ENCODE measurements around the gene FRMD4A. TPM values are rescaled to one million over a fixed set of nuclear protein-coding genes. Genes with fewer than 3 reads are reported as not detected.

The FRMD4A gene
- total RNA-seq, 1 experiment from 2014 or later: 7.0 TPM

- BruUV-seq (replicated peaks): no TSS peak
- H3K4me3 Mint-ChIP-seq (ENCODE audit: low read depth, unreplicated experiment): no peak overlapping the region
- H3K9me3 Mint-ChIP-seq (ENCODE audit: low read depth, unreplicated experiment): no peaks in the 10 kb centered on the region
- H3K27me3 Mint-ChIP-seq (ENCODE audit: unreplicated experiment): peaks cover 57% of the 10 kb centered on the region
- no peak for TF ChIP-seq CTCF (IDR thresholded peaks at IDR 0.05; ENCODE audit: unreplicated experiment)
- no peak for DNase-seq
- intact Hi-C loops (cut with micrococcal nuclease; ENCODE audit: unreplicated experiment): no loop called here
- peaks cover 5% of the 10 kb centered on the region for H3K36me3 Mint-ChIP-seq (ENCODE audit: insufficient read depth, unreplicated experiment)
- peaks cover 6% of the 10 kb centered on the region for H3K4me1 Mint-ChIP-seq (ENCODE audit: low read depth, unreplicated experiment)
- CTCF ChIA-PET: no interaction called here
- H3K27ac Mint-ChIP-seq (ENCODE audit: unreplicated experiment): no peak overlapping the region
Observed at GRCh38 chr10:14004536-14004935, 326.2 kb downstream of the FRMD4A start.

- CTCF ChIA-PET: no interaction called here
- no peak for TF ChIP-seq CTCF (IDR thresholded peaks at IDR 0.05; ENCODE audit: unreplicated experiment)
- Mint-ChIP-seq H3K4me1 (ENCODE audit: low read depth, unreplicated experiment) (no peaks in the 10 kb centered on the region), H3K36me3 (ENCODE audit: insufficient read depth, unreplicated experiment) (no peaks in the 10 kb centered on the region), H3K4me3 (ENCODE audit: low read depth, unreplicated experiment) (no peak overlapping the region), H3K9me3 (ENCODE audit: low read depth, unreplicated experiment) (peaks cover 6% of the 10 kb centered on the region), H3K27me3 (ENCODE audit: unreplicated experiment) (peaks cover 57% of the 10 kb centered on the region), H3K27ac (ENCODE audit: unreplicated experiment) (no peak overlapping the region)
- no peak for DNase-seq
- BruUV-seq (replicated peaks): no TSS peak
- intact Hi-C loops (cut with micrococcal nuclease; ENCODE audit: unreplicated experiment): no loop called here
Observed at GRCh38 chr10:14003517-14004184, 327.1 kb downstream of the FRMD4A start.

- H3K27ac Mint-ChIP-seq (ENCODE audit: unreplicated experiment): no peak overlapping the region
- no peaks in the 10 kb centered on the region for H3K36me3 Mint-ChIP-seq (ENCODE audit: insufficient read depth, unreplicated experiment)
- H3K4me3 Mint-ChIP-seq (ENCODE audit: low read depth, unreplicated experiment): no peak overlapping the region
- intact Hi-C loops (cut with micrococcal nuclease; ENCODE audit: unreplicated experiment): no loop called here
- BruUV-seq (replicated peaks): no TSS peak
- peaks cover 10% of the 10 kb centered on the region for H3K9me3 Mint-ChIP-seq (ENCODE audit: low read depth, unreplicated experiment)
- TF ChIP-seq CTCF (IDR thresholded peaks at IDR 0.05; ENCODE audit: unreplicated experiment): no peak
- DNase-seq: no peak
- peaks cover 59% of the 10 kb centered on the region for H3K27me3 Mint-ChIP-seq (ENCODE audit: unreplicated experiment)
- CTCF ChIA-PET: interaction anchor here (0.6 kb wide), 1 partner anchor 12 kb away, joined by 3 read pairs; no protein-coding TSS in a partner anchor
- H3K4me1 Mint-ChIP-seq (ENCODE audit: low read depth, unreplicated experiment): no peaks in the 10 kb centered on the region
Observed at GRCh38 chr10:14001298-14002040, 329.3 kb downstream of the FRMD4A start.

GRCh38 chr10:13998163-13998835 is 332.4 kb downstream of the FRMD4A start:
- intact Hi-C loops (cut with micrococcal nuclease; ENCODE audit: unreplicated experiment): no loop called here
- CTCF ChIA-PET: interaction anchor here (0.7 kb wide), 1 partner anchor 385 kb away, joined by 3 read pairs; no protein-coding TSS in a partner anchor
- Mint-ChIP-seq H3K4me3 (ENCODE audit: low read depth, unreplicated experiment) (no peak overlapping the region), H3K27ac (ENCODE audit: unreplicated experiment) (no peak overlapping the region), H3K27me3 (ENCODE audit: unreplicated experiment) (peaks cover 43% of the 10 kb centered on the region), H3K9me3 (ENCODE audit: low read depth, unreplicated experiment) (peaks cover 10% of the 10 kb centered on the region), H3K36me3 (ENCODE audit: insufficient read depth, unreplicated experiment) (no peaks in the 10 kb centered on the region), H3K4me1 (ENCODE audit: low read depth, unreplicated experiment) (no peaks in the 10 kb centered on the region)
- BruUV-seq (replicated peaks): no TSS peak
- no peak for TF ChIP-seq CTCF (IDR thresholded peaks at IDR 0.05; ENCODE audit: unreplicated experiment)
- DNase-seq: no peak
